WTC11 (cell line): ENCODE results near the gene KIF21A. TPM values are rescaled to one million over a fixed set of nuclear protein-coding genes. Genes with fewer than 3 reads are reported as not detected.

Experiments used
- ATAC-seq: fragments of 200-7000 bp; cut with Tn5 transposase; 2 replicates; pipeline ENCODE4 v1.10.0; 2021; ENCODE audit warnings: mild to moderate bottlenecking, moderate library complexity
- CTCF ChIA-PET: fragments of 300-600 bp; sonication (Branson Sonifier 250); formaldehyde crosslinking; loops from one replicate; lab custom pipeline; 2021; ENCODE audit warnings: antibody characterized with exemption; lab: Charles Lee
- POLR2A ChIA-PET: fragments of 350-600 bp; sonication (Branson Sonifier 250); formaldehyde crosslinking; loops from one replicate; lab custom pipeline; 2021; ENCODE audit warnings: antibody characterized with exemption; lab: Charles Lee
- DNase-seq: peaks from one replicate; pipeline ENCODE4 v3.0.0; 2021; ENCODE audit warnings: low spot score
- H3K27ac Mint-ChIP-seq: 2 replicates; pipeline ENCODE4 v1.8.0; 2021; ENCODE audit warnings: mixed read lengths
- H3K27me3 Mint-ChIP-seq: 2 replicates; pipeline ENCODE4 v1.8.0; 2021; ENCODE audit warnings: low read depth, mild to moderate bottlenecking, moderate library complexity, mixed read lengths
- H3K36me3 Mint-ChIP-seq: 2 replicates; pipeline ENCODE4 v1.8.0; 2021; ENCODE audit warnings: mixed read lengths
- H3K4me1 Mint-ChIP-seq: 2 replicates; pipeline ENCODE4 v1.8.0; 2022; ENCODE audit warnings: mixed read lengths
- H3K4me3 Mint-ChIP-seq: 2 replicates; pipeline ENCODE4 v1.8.0; 2021; ENCODE audit warnings: mild to moderate bottlenecking, moderate library complexity, mixed read lengths
- H3K9me3 Mint-ChIP-seq: 2 replicates; pipeline ENCODE4 v1.8.0; 2021; ENCODE audit warnings: mixed read lengths
- ATF6 ChIP-seq: sonication (generic); formaldehyde crosslinking; IDR thresholded peaks from 2 replicates; pipeline ENCODE4 v1.8.1; 2023; ENCODE audit warnings: mild to moderate bottlenecking, missing genetic modification reagents
- CDX4 ChIP-seq: fragments of 250-450 bp; sonication (Bioruptor Pico); IDR thresholded peaks from 2 replicates; pipeline ENCODE4 v1.9.0; 2021; ENCODE audit warnings: moderate library complexity, mild to moderate bottlenecking, inconsistent platforms, borderline replicate concordance
- CREB1 ChIP-seq: sonication (generic); formaldehyde crosslinking; IDR thresholded peaks from 2 replicates; pipeline ENCODE4 v1.8.0; 2023; ENCODE audit warnings: mild to moderate bottlenecking, missing genetic modification reagents
- E2F1 ChIP-seq: sonication (generic); formaldehyde crosslinking; IDR thresholded peaks from 2 replicates; pipeline ENCODE4 v1.8.0; 2022; ENCODE audit warnings: mild to moderate bottlenecking, missing genetic modification reagents
- E2F4 ChIP-seq: sonication (generic); formaldehyde crosslinking; IDR thresholded peaks from 2 replicates; pipeline ENCODE4 v1.8.1; 2022; ENCODE audit warnings: low read depth, mild to moderate bottlenecking, moderate library complexity, missing genetic modification reagents, borderline replicate concordance
- E2F5 ChIP-seq: sonication (generic); formaldehyde crosslinking; IDR thresholded peaks from 2 replicates; pipeline ENCODE4 v1.8.1; 2022; ENCODE audit warnings: mild to moderate bottlenecking, moderate library complexity, missing genetic modification reagents
- EMX1 ChIP-seq: fragments of 250-450 bp; sonication (Bioruptor Pico); IDR thresholded peaks from 2 replicates; pipeline ENCODE4 v1.8.0; 2021; ENCODE audit warnings: mild to moderate bottlenecking
- FOXP1 ChIP-seq: sonication (generic); formaldehyde crosslinking; IDR thresholded peaks from 2 replicates; pipeline ENCODE4 v1.8.0; 2022; ENCODE audit warnings: missing genetic modification reagents, mild to moderate bottlenecking, moderate library complexity, borderline replicate concordance
- FOXP4 ChIP-seq: sonication (generic); formaldehyde crosslinking; IDR thresholded peaks from 2 replicates; pipeline ENCODE4 v1.8.0; 2022; ENCODE audit warnings: mild to moderate bottlenecking, missing genetic modification reagents
- GABPB1 ChIP-seq: sonication (generic); formaldehyde crosslinking; IDR thresholded peaks from 2 replicates; pipeline ENCODE4 v1.8.1; 2023; ENCODE audit warnings: mild to moderate bottlenecking, missing genetic modification reagents
- GRHL2 ChIP-seq: fragments of 250-450 bp; sonication (Bioruptor Pico); IDR thresholded peaks from 2 replicates; pipeline ENCODE4 v1.8.0; 2022; ENCODE audit warnings: mild to moderate bottlenecking, moderate library complexity; ENCODE audit not compliant: insufficient replicate concordance, severe bottlenecking
- HMGA2 ChIP-seq: fragments of 250-450 bp; sonication (Bioruptor Pico); IDR thresholded peaks from 2 replicates; pipeline ENCODE4 v1.4.0; 2021; ENCODE audit warnings: mild to moderate bottlenecking, moderate library complexity
- MAX ChIP-seq: sonication (generic); formaldehyde crosslinking; IDR thresholded peaks from 2 replicates; pipeline ENCODE4 v1.8.0; 2022; ENCODE audit warnings: mild to moderate bottlenecking, missing genetic modification reagents
- MXD4 ChIP-seq: fragments of 250-450 bp; sonication (Bioruptor Pico); IDR thresholded peaks from 2 replicates; pipeline ENCODE4 v1.8.0; 2021; ENCODE audit warnings: mild to moderate bottlenecking, moderate library complexity, borderline replicate concordance
- NFYB ChIP-seq: sonication (generic); formaldehyde crosslinking; conservative IDR thresholded peaks from 2 replicates; pipeline ENCODE4 v1.8.0; 2022; ENCODE audit warnings: low read depth, missing genetic modification reagents
- NR2C2 ChIP-seq: sonication (generic); formaldehyde crosslinking; IDR thresholded peaks from 2 replicates; pipeline ENCODE4 v1.8.0; 2022; ENCODE audit warnings: mild to moderate bottlenecking, missing genetic modification reagents
- PRDM15 ChIP-seq: sonication (generic); formaldehyde crosslinking; IDR thresholded peaks from 2 replicates; pipeline ENCODE4 v1.8.0; 2022; ENCODE audit warnings: missing genetic modification reagents
- TEAD1 ChIP-seq: sonication (generic); formaldehyde crosslinking; IDR thresholded peaks from 2 replicates; pipeline ENCODE4 v1.8.0; 2022; ENCODE audit warnings: mild to moderate bottlenecking, missing genetic modification reagents
- ZMAT4 ChIP-seq: fragments of 250-450 bp; sonication (Bioruptor Pico); IDR thresholded peaks from 2 replicates; pipeline ENCODE4 v1.9.0; 2021; ENCODE audit warnings: mild to moderate bottlenecking
- ZNF263 ChIP-seq: sonication (generic); formaldehyde crosslinking; IDR thresholded peaks from 2 replicates; pipeline ENCODE4 v1.8.1; 2022; ENCODE audit warnings: low read depth, mild to moderate bottlenecking, moderate library complexity, missing genetic modification reagents
- ZNF416 ChIP-seq: fragments of 250-450 bp; sonication (Bioruptor Pico); IDR thresholded peaks from 2 replicates; pipeline ENCODE4 v1.9.0; 2021; ENCODE audit warnings: mild to moderate bottlenecking, inconsistent platforms
- ZNF671 ChIP-seq: fragments of 250-450 bp; sonication (Bioruptor Pico); IDR thresholded peaks from 2 replicates; pipeline ENCODE4 v1.8.0; 2021; ENCODE audit warnings: mild to moderate bottlenecking
- ZSCAN18 ChIP-seq: fragments of 250-450 bp; sonication (Bioruptor Pico); IDR thresholded peaks from 2 replicates; pipeline ENCODE4 v2.1.2; 2022; ENCODE audit warnings: mild to moderate bottlenecking, moderate library complexity
- total RNA-seq: library from RNA; stranded (reverse); gene quantifications from 3 replicates; pipeline ENCODE4 v1.2.3, GENCODE V29; 2021

Gene KIF21A
- total RNA-seq, 1 experiment from 2014 or later, result 34.7 TPM

- no peak for TF ChIP-seq ZSCAN18
- no peak for TF ChIP-seq EMX1 (CRISPR knock-in tag)
- TF ChIP-seq ATF6 (CRISPR knock-in tag), result no peak
- TF ChIP-seq E2F1 (CRISPR knock-in tag), result no peak
- no peak for TF ChIP-seq ZNF416 (CRISPR knock-in tag)
- no peak for TF ChIP-seq PRDM15
- TF ChIP-seq ZNF263, result no peak
- no peak for TF ChIP-seq MXD4 (CRISPR knock-in tag)
- no peak for TF ChIP-seq CREB1 (CRISPR knock-in tag)
- no peak for TF ChIP-seq E2F5 (CRISPR knock-in tag)
- TF ChIP-seq FOXP4, result no peak
- no peak for TF ChIP-seq ZMAT4 (CRISPR knock-in tag)
- TF ChIP-seq GRHL2 (CRISPR knock-in tag), result no peak
- no peak for TF ChIP-seq HMGA2 (CRISPR knock-in tag)
- TF ChIP-seq GABPB1 (CRISPR knock-in tag), result no peak
- TF ChIP-seq, all 79 proteins: peak for 0
Measured at GRCh38 chr12:39343665-39344064, 99.3 kb downstream of the KIF21A start (continued).

GRCh38 chr12:39341761-39342160, 101.2 kb downstream of the KIF21A start:
- ChIA-PET POLR2A (no interaction called here), CTCF (no interaction called here)
- ATAC-seq, result no peak
- Mint-ChIP-seq H3K27ac (no peak overlapping the region), H3K36me3 (peaks cover 11% of the 10 kb centered on the region), H3K4me3 (no peak overlapping the region), H3K4me1 (peaks cover 5% of the 10 kb centered on the region), H3K9me3 (no peaks in the 10 kb centered on the region), H3K27me3 (no peaks in the 10 kb centered on the region)
- no peak for DNase-seq
- TF ChIP-seq NFYB (no peak), NR2C2 (CRISPR knock-in tag) (no peak), FOXP1 (CRISPR knock-in tag) (no peak), TEAD1 (no peak), MAX (CRISPR knock-in tag) (no peak), CREB1 (CRISPR knock-in tag) (no peak), ZNF671 (CRISPR knock-in tag) (no peak), E2F4 (no peak), CDX4 (CRISPR knock-in tag) (no peak)
